Stimulated activated naive CD8-positive, alpha-beta T cell treated with anti-CD3 and anti-CD28 coated beads, Interleukin-15, amount 100 ng/mL, for 72 hours (primary cell): ENCODE data around the gene VWA8.
"Not testable (repeated sequence)": the region's sequence is repeated elsewhere in the genome, so short reads cannot be mapped to it uniquely, and the experiment has no call there.

Experiments used
- ATAC-seq: fragments of 150-1000 bp; cut with Tn5 transposase; 2 replicates; pipeline ENCODE4 v1.10.0; 2021; ENCODE audit warnings: mild to moderate bottlenecking, moderate library complexity
- DNase-seq, 2 donors: peaks; one replicate each; pipeline ENCODE4 v3.0.0; 2021 to 2022
- H3K27ac Mint-ChIP-seq, 2 donors: one replicate each; pipeline ENCODE4 v1.8.0; 2022; ENCODE audit warnings: mild to moderate bottlenecking in 2 of 2, mixed read lengths in 2 of 2, moderate library complexity in 2 of 2
- H3K27me3 Mint-ChIP-seq: one replicate; pipeline ENCODE4 v1.8.0; 2022; ENCODE audit warnings: mixed read lengths
- H3K4me1 Mint-ChIP-seq: one replicate; pipeline ENCODE4 v1.8.0; 2022; ENCODE audit warnings: mild to moderate bottlenecking, mixed read lengths
- H3K4me3 Mint-ChIP-seq, 2 donors: one replicate each; pipeline ENCODE4 v1.8.0; 2022; ENCODE audit warnings: mild to moderate bottlenecking in 2 of 2, mixed read lengths in 2 of 2, moderate library complexity in 1 of 2
- H3K9me3 Mint-ChIP-seq, 2 donors: one replicate each; pipeline ENCODE4 v1.8.0; 2022; ENCODE audit warnings: mixed read lengths in 2 of 2

VWA8 gene

DNA sequence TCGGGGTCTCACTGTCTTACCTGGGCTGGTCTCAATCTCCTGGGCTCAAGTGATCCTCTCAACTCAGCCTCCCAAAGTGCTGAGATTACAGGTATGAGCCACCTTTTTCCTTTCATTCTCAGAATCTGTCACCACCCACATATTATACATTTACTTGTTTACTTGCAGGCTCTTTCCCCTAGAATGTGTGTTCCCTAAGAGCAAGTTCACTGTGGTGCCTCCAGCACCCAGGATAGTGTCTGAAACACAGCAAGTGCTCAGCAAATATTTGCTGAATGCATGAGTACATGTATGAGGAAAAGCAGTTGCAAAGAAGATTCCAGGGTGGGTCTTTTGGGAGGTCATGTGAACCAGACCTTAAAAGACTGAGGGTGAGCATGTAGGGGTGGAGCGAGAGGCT, 406.7 kb downstream of the VWA8 start:
- peak overlapping the region in 1 of 2 donors; percentile 4 for H3K4me3 Mint-ChIP-seq
- H3K4me1 Mint-ChIP-seq, result peaks cover 22% of the 10 kb centered on the region
- ATAC-seq, result peak; percentile 27
- H3K27me3 Mint-ChIP-seq, result no peaks in the 10 kb centered on the region
- no peak for DNase-seq
- no peak overlapping the region for H3K27ac Mint-ChIP-seq
- H3K9me3 Mint-ChIP-seq, result no peaks in the 10 kb centered on the region

GRCh38 chr13:41552031-41552430, 408.9 kb downstream of the VWA8 start:
- ATAC-seq, result no peak
- no peaks in the 10 kb centered on the region for H3K9me3 Mint-ChIP-seq
- no peak overlapping the region for H3K4me3 Mint-ChIP-seq
- H3K27me3 Mint-ChIP-seq, result peaks cover 8% of the 10 kb centered on the region
- H3K4me1 Mint-ChIP-seq, result peaks cover 24% of the 10 kb centered on the region
- no peak for DNase-seq
- no peak overlapping the region for H3K27ac Mint-ChIP-seq

DNA sequence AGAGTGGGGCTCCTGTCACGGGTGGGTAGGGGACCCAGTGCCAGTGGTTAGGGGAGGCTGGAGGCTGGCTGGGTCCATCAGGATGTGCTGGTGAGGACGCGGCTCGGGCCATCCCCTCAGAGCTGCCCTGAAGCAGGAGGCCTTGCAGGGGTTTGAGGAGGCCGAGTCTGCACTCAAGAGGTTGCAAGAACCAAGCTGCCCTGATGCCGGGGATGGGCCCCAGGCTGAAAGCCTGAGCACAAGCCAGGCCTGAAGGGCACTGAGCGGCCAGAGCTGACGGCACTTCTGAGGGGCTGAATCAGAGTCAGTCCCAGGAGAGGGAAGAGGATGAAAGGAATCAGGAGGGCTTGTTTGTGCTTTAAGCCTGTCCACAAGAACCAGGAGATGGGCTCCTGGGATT, 410.6 kb downstream of the VWA8 start:
- Mint-ChIP-seq H3K4me1 (peaks cover 41% of the 10 kb centered on the region), H3K4me3 (no peak overlapping the region)
- no peak for ATAC-seq

DNA sequence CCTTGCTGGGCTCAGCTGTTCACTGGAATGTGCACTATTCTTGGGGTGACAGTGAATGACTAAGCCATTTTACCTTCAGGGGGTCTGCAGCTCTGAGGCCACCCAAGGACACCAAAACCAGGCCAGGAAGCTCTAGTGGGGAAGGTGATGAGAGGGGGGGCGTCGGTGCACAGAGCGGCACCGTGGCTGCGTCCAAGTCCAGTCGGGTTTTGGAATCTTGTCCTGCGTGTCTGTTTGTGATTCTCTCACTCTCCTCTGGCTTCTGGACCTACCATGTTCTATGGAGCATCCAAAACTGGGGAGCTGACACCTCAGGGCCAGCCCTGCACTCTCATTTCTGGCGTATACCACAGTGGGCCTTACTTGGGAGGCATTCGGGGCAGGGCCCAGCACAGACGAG, 411.4 kb downstream of the VWA8 start:
- no peak overlapping the region for H3K4me3 Mint-ChIP-seq
- no peak for ATAC-seq
- H3K27ac Mint-ChIP-seq, result no peak overlapping the region
- peaks cover 42% of the 10 kb centered on the region for H3K4me1 Mint-ChIP-seq
- DNase-seq, result no peak
- peaks cover 8% of the 10 kb centered on the region for H3K27me3 Mint-ChIP-seq
- no peaks in the 10 kb centered on the region for H3K9me3 Mint-ChIP-seq

More for the DNA sequence above, 410.6 kb downstream of the VWA8 start:
- peaks cover 8% of the 10 kb centered on the region for H3K27me3 Mint-ChIP-seq
- no peaks in the 10 kb centered on the region for H3K9me3 Mint-ChIP-seq
- H3K27ac Mint-ChIP-seq, result no peak overlapping the region
- no peak for DNase-seq

GRCh38 chr13:41548910-41549309, 412.0 kb downstream of the VWA8 start:
- Mint-ChIP-seq H3K9me3 (peaks cover 0 to 4% of the 10 kb centered on the region in 2 donors), H3K27ac (no peak overlapping the region), H3K27me3 (peaks cover 8% of the 10 kb centered on the region), H3K4me1 (peaks cover 36% of the 10 kb centered on the region), H3K4me3 (no peak overlapping the region)
- DNase-seq (no peak), ATAC-seq (no peak)

GRCh38 chr13:41548031-41548430, 412.9 kb downstream of the VWA8 start:
- H3K4me3 Mint-ChIP-seq, result no peak overlapping the region
- ATAC-seq (no peak), DNase-seq (no peak)
- peaks cover 8% of the 10 kb centered on the region for H3K27me3 Mint-ChIP-seq
- H3K4me1 Mint-ChIP-seq, result peaks cover 31% of the 10 kb centered on the region
- H3K27ac Mint-ChIP-seq, result no peak overlapping the region
- peaks cover 0 to 9% of the 10 kb centered on the region in 2 donors for H3K9me3 Mint-ChIP-seq

DNA sequence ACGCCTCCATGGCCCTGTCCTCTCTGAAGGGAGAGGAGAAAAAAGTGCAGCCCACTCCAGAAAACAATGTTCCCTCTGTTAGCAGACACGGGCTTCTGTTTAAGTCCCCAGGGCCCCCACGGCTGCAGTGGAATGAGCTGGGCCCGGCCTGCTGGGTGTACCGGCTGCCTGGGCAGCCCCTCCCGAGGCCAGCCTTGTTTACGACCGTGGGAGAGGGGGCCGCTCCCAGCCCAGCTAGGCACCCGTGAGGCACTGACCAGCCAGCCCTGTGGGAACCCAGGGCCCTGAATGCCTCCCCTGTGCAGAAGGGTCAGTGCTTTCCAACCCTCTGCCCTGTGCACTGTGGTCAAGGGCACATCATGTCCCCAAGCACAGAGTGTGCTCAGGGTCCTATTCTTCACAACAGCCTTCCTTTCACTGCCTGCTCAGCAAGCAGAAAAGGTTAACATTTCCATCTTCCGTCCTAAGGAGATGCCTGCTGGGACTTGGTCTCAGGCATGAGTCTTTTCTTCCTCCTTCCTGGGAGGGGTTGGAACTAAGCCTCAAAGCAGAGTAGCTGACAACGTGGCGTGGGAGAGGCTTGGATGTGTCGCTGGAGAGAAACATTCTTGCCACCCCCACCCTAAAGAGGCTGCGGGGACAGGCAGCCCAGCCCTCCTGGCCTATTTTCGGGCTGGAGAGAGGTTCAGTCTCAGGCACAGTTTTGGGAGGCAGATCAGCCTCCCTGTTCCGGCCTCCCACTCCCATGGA, 413.5 kb downstream of the VWA8 start:
- peaks cover 0 to 9% of the 10 kb centered on the region in 2 donors for H3K9me3 Mint-ChIP-seq
- ATAC-seq (no peak), DNase-seq (no peak)
- no peak overlapping the region for H3K27ac Mint-ChIP-seq
- H3K27me3 Mint-ChIP-seq, result peaks cover 8% of the 10 kb centered on the region
- H3K4me1 Mint-ChIP-seq, result peaks cover 31% of the 10 kb centered on the region
- H3K4me3 Mint-ChIP-seq, result no peak overlapping the region

DNA sequence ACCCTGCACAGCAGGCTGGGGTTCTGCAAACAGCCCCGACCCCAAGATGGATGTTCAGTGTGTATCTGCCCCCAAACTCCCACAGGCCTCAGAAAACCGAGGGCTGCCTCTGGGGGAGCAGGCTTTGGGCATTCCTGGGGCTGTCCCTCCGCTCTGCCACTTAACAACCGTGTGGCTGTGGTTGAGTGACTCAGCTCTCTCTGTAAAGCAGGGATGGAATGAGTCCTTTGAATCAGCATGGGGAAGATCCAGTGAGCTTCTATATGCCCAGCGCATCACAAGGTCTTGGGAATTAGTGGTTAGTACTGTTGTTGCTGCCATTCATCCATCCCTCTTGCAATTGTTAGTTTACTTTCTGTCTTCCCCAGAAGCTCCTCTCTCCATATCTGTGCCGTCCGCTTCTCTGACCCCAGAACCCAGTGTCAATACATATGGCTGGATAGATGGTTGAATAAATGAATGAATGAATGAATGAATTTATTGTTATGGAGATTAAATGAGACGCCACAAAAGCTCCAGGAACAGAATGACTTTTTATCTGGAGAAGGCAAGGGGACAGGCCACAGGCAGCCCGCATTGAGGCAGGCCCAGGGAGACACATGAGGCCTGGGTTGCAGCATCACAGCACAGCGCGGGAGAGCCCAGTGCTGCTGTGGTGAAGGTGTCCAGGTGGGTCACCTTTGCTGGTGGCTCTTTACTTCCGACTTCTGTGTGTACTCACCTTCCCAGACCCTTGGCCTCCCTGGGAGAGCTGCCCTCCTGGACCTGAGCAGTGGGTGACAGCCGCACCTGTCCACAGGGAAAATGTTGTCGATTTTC, 414.3 kb downstream of the VWA8 start:
- peak in 1 of 2 donors; percentile 19 for DNase-seq
- peaks cover 8% of the 10 kb centered on the region for H3K27me3 Mint-ChIP-seq
- peak; percentile 74 for ATAC-seq
- peaks cover 0 to 9% of the 10 kb centered on the region in 2 donors for H3K9me3 Mint-ChIP-seq
- H3K4me1 Mint-ChIP-seq, result peaks cover 29% of the 10 kb centered on the region
- H3K4me3 Mint-ChIP-seq, result no peak overlapping the region
- H3K27ac Mint-ChIP-seq, result peak overlapping the region in 1 of 2 donors; percentile 63

DNA sequence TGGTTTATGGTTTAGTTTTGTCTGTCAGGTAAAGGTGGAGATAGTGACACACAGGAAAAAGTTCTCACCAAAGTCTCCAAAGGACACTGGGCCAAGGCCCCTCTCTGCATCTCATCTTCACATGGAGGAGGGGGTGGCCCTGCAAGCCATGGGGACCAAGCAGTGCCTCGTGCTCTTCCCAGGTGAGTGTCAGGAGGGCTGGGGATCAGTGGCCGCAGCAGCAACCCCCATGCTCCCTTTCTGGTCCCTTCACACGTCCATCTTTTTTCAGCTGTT, 415.5 kb downstream of the VWA8 start:
- peaks cover 34% of the 10 kb centered on the region for H3K4me1 Mint-ChIP-seq
- peaks cover 8% of the 10 kb centered on the region for H3K27me3 Mint-ChIP-seq
- no peak overlapping the region for H3K4me3 Mint-ChIP-seq
- DNase-seq (no peak), ATAC-seq (peak; percentile 29)
- peak overlapping the region in 1 of 2 donors; percentile 22 for H3K27ac Mint-ChIP-seq
- peaks cover 0 to 9% of the 10 kb centered on the region in 2 donors for H3K9me3 Mint-ChIP-seq

- ATAC-seq (no peak), DNase-seq (no peak)
- H3K27ac Mint-ChIP-seq, result no peak overlapping the region
Measured at GRCh38 chr13:41543664-41544300, 417.1 kb downstream of the VWA8 start.

DNA sequence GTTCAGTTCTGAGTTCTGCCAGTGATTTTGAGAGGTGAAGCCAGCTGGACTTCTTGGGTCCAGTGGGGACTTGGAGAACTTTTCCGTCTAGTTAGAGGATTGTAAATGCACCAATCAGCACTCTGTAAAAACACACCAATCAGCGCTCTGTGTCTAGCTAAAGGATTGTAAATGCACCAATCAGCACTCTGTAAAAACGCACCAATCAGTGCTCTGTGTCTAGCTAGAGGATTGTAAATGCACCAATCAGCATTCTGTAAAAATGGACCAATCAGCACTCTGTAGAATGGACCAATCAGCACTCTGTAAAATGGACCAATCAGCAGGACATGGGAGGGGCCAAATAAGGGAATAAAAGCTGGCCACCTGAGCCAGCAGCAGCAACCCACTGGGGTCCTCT, 418.1 kb downstream of the VWA8 start:
- H3K27me3 Mint-ChIP-seq, ATAC-seq, DNase-seq, H3K4me3 Mint-ChIP-seq, H3K27ac Mint-ChIP-seq, H3K9me3 Mint-ChIP-seq: not testable (repeated sequence)
- peaks cover 41% of the 10 kb centered on the region for H3K4me1 Mint-ChIP-seq

More at GRCh38 chr13:41543664-41544300, 417.1 kb downstream of the VWA8 start:
- no peak overlapping the region for H3K4me3 Mint-ChIP-seq
- H3K27me3 Mint-ChIP-seq, result peaks cover 8% of the 10 kb centered on the region
- H3K9me3 Mint-ChIP-seq, result peaks cover 5 to 9% of the 10 kb centered on the region in 2 donors
- peaks cover 41% of the 10 kb centered on the region for H3K4me1 Mint-ChIP-seq

- Mint-ChIP-seq H3K27me3 (no peaks in the 10 kb centered on the region), H3K4me1 (peaks cover 41% of the 10 kb centered on the region), H3K4me3 (no peak overlapping the region), H3K9me3 (peaks cover 5 to 9% of the 10 kb centered on the region in 2 donors), H3K27ac (no peak overlapping the region)
- ATAC-seq (no peak), DNase-seq (no peak)
Measured at GRCh38 chr13:41542281-41542680, 418.6 kb downstream of the VWA8 start.

- peaks cover 5 to 9% of the 10 kb centered on the region in 2 donors for H3K9me3 Mint-ChIP-seq
- no peak overlapping the region for H3K27ac Mint-ChIP-seq
- H3K4me3 Mint-ChIP-seq, result no peak overlapping the region
- H3K27me3 Mint-ChIP-seq, result no peaks in the 10 kb centered on the region
- H3K4me1 Mint-ChIP-seq, result peaks cover 32% of the 10 kb centered on the region
- no peak for DNase-seq
- ATAC-seq, result no peak
Measured at GRCh38 chr13:41541142-41541938, 419.6 kb downstream of the VWA8 start.

DNA sequence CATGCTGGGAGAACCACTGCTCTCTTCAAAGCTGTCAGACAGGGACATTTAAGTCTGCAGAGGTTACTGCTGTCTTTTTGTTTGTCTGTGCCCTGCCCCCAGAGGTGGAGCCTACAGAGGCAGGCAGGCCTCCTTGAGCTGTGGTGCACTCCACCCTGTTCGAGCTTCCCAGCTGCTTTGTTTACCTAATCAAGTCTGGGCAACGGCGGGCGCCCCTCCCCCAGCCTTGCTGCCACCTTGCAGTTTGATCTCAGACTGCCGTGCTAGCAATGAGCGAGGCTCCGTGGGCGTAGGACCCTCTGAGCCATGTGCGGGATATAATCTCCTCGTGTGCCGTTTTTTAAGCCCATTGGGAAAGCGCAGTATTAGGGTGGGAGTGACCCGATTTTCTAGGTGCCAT, 420.7 kb downstream of the VWA8 start:
- not testable (repeated sequence) for H3K27me3 Mint-ChIP-seq, H3K9me3 Mint-ChIP-seq, ATAC-seq, H3K27ac Mint-ChIP-seq, DNase-seq
- peak overlapping the region in 1 of 2 donors; percentile 35 for H3K4me3 Mint-ChIP-seq
- peaks cover 21% of the 10 kb centered on the region for H3K4me1 Mint-ChIP-seq
